ENCODE data around the gene P3H3. TPM values are rescaled to one million over a fixed set of nuclear protein-coding genes. Genes with fewer than 3 reads are reported as not detected.

The P3H3 gene
- total RNA-seq, 3 donors from 2014 or later, result 7.5 to 29.5 (median 10.1) TPM

- H3K4me3 ChIP-seq, result peak overlapping the region; percentile 74 to 80 (median 75)
- peaks cover 4 to 6% of the 10 kb centered on the region in 2 donors for H3K4me1 ChIP-seq
- no peaks in the 10 kb centered on the region for H3K27me3 ChIP-seq
- DNase-seq (ENCODE audit: low spot score in 2 of 2), result no peak
- no peaks in the 10 kb centered on the region for H3K9me3 ChIP-seq
- TF ChIP-seq POLR2A (IDR thresholded peaks at IDR 0.05) (no peak), CTCF (IDR thresholded peaks at IDR 0.05) (no peak), POLR2AphosphoS5 (IDR thresholded peaks at IDR 0.05) (no peak)
- peak overlapping the region; percentile 64 to 94 for H3K27ac ChIP-seq
- intact Hi-C loops (cut with DNase I; ENCODE audit: low total_unique reads), result no loop called here
- H3K36me3 ChIP-seq, result no peaks in the 10 kb centered on the region
Measured at GRCh38 chr12:6852651-6853354, 24.6 kb downstream of the P3H3 start.

GRCh38 chr12:6853626-6854025, 25.4 kb downstream of the P3H3 start:
- peaks cover 4 to 6% of the 10 kb centered on the region in 2 donors for H3K4me1 ChIP-seq
- no peak for TF ChIP-seq POLR2A (IDR thresholded peaks at IDR 0.05)
- no peak for TF ChIP-seq CTCF (IDR thresholded peaks at IDR 0.05)
- no peak for TF ChIP-seq POLR2AphosphoS5 (IDR thresholded peaks at IDR 0.05)
- no peaks in the 10 kb centered on the region for H3K9me3 ChIP-seq
- H3K27me3 ChIP-seq, result no peaks in the 10 kb centered on the region
- intact Hi-C loops (cut with DNase I; ENCODE audit: low total_unique reads), result no loop called here
- DNase-seq (ENCODE audit: low spot score in 2 of 2), result no peak
- no peak overlapping the region for H3K4me3 ChIP-seq
- no peaks in the 10 kb centered on the region for H3K36me3 ChIP-seq
- H3K27ac ChIP-seq, result peak overlapping the region in 1 of 2 donors; percentile 64

- no peak for DNase-seq (ENCODE audit: low spot score in 2 of 2)
- H3K27ac ChIP-seq, result peak overlapping the region in 1 of 2 donors; percentile 64
Measured at GRCh38 chr12:6854036-6854435, 25.8 kb downstream of the P3H3 start.

GRCh38 chr12:6855322-6855721, 27.1 kb downstream of the P3H3 start:
- peaks cover 4 to 6% of the 10 kb centered on the region in 2 donors for H3K4me1 ChIP-seq
- H3K9me3 ChIP-seq, result no peaks in the 10 kb centered on the region
- peaks cover under 1% of the 10 kb centered on the region for H3K36me3 ChIP-seq
- no peak for DNase-seq (ENCODE audit: low spot score in 2 of 2)
- no peak for TF ChIP-seq POLR2A (IDR thresholded peaks at IDR 0.05)
- no peak for TF ChIP-seq CTCF (IDR thresholded peaks at IDR 0.05)
- no peak overlapping the region for H3K27ac ChIP-seq
- H3K4me3 ChIP-seq, result no peak overlapping the region
- H3K27me3 ChIP-seq, result no peaks in the 10 kb centered on the region
- intact Hi-C loops (cut with DNase I; ENCODE audit: low total_unique reads), result no loop called here

More at GRCh38 chr12:6854036-6854435, 25.8 kb downstream of the P3H3 start:
- H3K4me3 ChIP-seq, result no peak overlapping the region
- H3K4me1 ChIP-seq, result peaks cover 4 to 6% of the 10 kb centered on the region in 2 donors
- H3K27me3 ChIP-seq, result no peaks in the 10 kb centered on the region
- no peak for TF ChIP-seq POLR2AphosphoS5 (IDR thresholded peaks at IDR 0.05)
- no peak for TF ChIP-seq POLR2A (IDR thresholded peaks at IDR 0.05)
- TF ChIP-seq CTCF (IDR thresholded peaks at IDR 0.05), result no peak
- H3K36me3 ChIP-seq, result no peaks in the 10 kb centered on the region
- intact Hi-C loops (cut with DNase I; ENCODE audit: low total_unique reads), result no loop called here
- H3K9me3 ChIP-seq, result no peaks in the 10 kb centered on the region

- TF ChIP-seq POLR2AphosphoS5 (IDR thresholded peaks at IDR 0.05), result no peak
- no peak for TF ChIP-seq CTCF (IDR thresholded peaks at IDR 0.05)
- TF ChIP-seq POLR2A (IDR thresholded peaks at IDR 0.05), result no peak
- no peak for DNase-seq (ENCODE audit: low spot score in 2 of 2)
- H3K4me3 ChIP-seq, result no peak overlapping the region
- intact Hi-C loops (cut with DNase I; ENCODE audit: low total_unique reads), result no loop called here
- no peaks in the 10 kb centered on the region for H3K9me3 ChIP-seq
- peaks cover 6% of the 10 kb centered on the region for H3K36me3 ChIP-seq
- H3K4me1 ChIP-seq, result no peaks in the 10 kb centered on the region
- H3K27ac ChIP-seq, result no peak overlapping the region
- H3K27me3 ChIP-seq, result no peaks in the 10 kb centered on the region
Measured at GRCh38 chr12:6858799-6859198, 30.6 kb downstream of the P3H3 start.

Measured in breast epithelium (tissue), 4 donors.